GM21381 (cell line): Measurements from ENCODE around the gene RASAL2.

ENCODE experiments used
- ATAC-seq: cut with Tn5 transposase; IDR thresholded peaks from one replicate; pipeline ENCODE4 v1.9.1; 2021; ENCODE audit warnings: mild to moderate bottlenecking, moderate library complexity; ENCODE audit not compliant: unreplicated experiment

RASAL2 gene

DNA sequence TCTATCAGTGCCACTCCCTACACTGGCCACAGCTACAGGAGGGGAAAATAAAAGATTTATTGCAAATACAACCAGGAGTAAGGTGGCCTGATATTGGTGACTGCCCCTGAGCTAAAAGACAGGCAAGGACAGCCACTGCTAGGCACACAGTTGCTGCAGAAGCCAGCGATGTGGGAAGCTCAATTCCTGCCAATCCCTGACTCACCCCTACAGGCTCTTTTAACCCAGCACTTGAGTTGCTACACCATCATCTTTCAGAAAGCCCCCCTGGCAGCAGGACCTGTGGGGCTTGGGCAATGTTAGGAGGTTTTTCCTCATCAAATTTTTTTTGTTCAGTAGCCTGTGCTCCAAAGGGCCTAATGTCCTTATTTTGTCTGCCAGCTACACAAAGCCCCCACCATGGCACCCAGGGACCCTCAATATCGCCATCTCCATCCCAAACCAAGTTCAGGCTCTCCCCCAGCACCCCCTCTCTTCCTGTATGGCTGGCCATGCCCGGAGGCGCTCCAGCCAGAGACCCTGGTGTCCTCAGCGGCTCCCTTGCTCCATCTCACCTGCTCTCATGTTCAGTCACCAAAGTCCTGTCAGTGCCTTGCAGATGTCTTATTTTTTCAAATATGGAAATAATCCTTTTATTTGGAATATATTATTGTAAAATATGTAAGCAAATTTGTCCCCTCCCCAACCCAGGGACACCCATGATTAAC lies 389.5 kb downstream of the RASAL2 start:
- no peak for ATAC-seq

DNA sequence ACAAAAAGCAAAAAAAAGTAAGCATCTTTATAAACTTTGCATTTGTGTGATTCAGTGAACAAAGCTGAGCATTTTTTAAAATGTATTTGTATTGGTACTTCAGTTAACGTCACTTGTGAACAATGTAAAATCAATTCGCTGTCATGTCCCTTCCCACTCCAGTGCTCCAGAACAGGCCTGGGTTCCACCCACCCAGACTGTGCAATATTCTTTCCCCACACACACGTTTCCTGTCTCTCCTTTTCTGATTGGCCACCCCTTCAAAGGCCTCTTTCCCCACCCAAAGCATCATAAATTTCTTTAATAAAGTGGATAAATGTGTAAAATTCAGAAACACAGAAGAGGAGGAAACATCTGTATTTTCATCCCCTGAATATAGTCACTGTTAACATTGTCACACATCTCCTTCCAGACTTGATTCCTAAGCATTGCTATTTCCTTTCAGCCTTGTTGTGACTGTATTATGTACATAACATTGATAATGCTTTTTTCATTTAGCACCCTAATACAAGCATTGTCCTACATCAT lies 390.9 kb downstream of the RASAL2 start:
- ATAC-seq = no peak

DNA sequence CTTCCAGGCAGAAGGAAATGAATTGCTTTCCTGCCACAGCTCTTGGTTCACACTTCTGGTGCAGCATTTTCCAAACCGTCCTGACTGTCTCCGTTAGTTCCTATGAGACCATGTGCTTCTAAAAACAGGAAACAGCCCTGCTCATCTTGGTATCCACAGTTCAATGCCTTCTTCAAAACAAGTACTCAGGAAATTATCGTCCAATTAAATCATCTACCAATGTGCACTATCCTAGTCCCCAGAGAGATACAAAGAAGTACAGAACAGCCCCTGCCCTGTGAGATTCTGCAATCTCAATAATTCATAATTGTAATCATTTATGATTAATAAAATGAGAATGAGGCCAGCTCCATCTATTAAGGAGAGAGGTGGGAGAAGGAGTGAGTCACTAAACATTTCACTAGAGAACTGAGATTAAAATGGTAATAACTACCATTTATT lies 391.7 kb downstream of the RASAL2 start:
- no peak for ATAC-seq

DNA sequence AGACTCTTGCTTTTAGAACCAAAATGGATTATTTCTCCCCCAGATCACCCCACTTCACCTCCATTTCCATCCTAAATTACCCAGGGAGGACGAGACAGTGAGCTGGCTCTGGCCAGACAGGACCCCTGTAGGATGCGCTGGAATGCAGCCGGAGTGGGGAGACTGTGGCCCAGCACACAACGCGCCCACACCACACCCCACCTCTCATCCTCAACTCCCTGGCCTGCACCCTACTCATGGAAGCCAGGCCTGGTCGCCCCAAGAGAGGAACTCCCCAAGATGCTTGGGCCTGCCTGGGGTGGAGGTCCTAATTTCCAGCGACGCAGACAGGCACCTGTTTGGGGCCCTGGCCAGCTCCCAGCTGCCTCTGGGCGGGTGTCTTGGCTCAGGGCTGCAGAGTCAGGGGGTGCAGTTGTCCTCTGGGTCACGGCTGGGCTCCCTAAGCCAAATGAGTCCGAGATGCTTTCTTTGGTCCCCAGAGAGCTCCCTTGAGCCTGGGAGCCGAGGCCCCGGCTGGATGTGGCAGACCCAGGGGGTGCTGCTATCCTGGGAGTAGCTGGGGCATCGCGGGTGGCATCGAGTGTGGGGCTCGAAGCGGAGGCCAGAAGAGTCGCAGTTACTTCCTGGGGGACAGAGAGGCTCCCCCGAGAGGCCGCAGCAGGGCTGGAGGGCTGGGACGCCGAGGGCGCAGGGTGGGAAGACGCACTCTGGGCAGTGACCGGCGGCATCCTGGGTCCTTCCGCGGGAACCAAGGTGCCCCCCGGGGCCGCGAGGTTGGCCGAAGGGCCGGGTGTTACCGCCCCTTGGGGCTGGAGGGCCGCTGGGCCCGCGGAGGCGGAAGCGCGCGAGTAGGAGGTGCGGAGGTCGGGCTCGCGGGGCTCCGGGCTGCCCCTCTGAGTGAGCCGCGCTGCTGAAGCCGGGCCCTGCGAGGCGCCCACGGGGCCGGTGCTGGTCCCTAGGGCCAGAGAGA lies 392.5 kb downstream of the RASAL2 start:
- ATAC-seq = no peak

DNA sequence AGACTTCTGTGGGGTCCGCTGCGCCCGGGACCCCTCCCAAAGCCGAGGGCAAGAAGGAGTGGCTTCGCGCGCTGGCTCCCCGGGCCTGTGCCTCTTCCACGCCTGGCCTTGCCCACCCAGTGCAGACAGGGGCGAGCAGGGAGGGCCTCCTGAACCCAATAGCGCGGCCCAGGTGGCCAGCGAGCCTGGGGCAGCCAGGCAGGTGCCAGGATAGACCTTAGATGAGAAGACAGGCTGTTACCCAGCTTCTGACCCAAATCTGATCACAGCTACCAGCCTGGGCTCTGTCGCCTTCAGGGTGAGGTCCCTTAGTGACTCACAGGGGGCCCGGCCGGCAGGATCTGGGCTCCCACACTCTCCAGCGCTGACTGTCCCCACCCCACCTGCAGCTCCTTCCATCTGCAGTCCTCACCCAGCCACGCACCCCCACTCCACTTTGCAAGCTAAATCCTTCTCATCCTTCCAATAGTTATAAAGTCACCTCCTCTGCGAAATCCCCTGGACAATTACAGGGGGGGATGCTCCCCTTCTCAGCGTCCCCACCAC lies 393.2 kb downstream of the RASAL2 start:
- no peak for ATAC-seq

DNA sequence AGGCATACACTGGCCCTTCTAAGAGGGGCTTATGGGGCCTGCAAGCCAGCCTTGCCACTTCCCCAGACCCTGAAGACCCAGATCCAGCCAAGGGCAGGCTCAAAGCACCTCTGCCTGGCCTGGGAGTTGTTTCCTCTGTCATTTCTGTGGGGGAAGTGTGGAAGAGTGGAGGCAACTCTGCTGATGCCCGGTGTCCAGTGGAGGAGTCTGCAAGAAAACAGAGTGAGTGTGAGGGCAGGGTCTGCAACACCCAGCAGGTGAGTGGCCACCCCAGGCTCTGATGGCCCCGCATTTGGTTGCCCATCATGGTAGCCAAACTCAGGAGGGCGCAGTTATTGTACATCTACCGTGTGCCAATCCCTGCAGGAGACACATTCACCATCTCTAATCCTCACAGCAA lies 394.5 kb downstream of the RASAL2 start:
- ATAC-seq = no peak

DNA sequence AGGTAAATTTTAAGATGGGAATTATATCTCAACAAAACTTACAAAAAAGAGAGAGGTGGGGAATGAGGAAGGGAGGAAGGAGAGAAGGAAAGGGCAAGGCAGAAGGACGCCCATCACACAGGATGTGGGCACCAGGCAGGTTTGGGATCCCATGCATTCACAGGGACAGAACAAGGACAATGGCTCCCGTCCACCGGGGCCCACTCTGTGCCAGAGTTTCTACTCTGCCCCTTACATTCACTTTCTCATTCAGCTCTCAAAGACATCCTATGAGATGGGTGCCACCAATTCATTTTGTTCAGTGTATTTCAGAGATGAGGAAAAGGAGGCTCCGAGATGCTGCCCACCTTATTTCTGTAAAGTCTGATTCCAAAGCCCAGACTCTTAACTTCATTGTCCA lies 395.5 kb downstream of the RASAL2 start:
- ATAC-seq = no peak

DNA sequence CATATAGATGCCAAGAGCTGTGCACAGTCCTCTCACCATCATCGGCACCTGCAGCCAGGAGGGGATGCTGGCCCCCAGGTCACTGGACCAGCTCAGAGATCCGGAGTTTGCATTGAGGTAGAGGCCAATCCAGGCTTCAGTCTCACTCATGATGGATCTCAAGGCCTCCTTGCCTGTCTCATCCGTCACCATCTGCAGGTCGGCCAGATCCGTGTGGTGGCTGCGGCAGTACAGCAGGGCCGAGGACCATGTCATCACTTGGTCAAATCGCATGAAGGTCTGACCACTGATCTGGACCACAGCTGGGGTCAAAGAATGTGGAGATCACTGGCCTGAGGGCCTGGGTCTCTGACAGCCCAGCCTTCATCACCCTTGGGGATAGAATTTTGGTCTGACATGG lies 396.2 kb downstream of the RASAL2 start:
- no peak for ATAC-seq

DNA sequence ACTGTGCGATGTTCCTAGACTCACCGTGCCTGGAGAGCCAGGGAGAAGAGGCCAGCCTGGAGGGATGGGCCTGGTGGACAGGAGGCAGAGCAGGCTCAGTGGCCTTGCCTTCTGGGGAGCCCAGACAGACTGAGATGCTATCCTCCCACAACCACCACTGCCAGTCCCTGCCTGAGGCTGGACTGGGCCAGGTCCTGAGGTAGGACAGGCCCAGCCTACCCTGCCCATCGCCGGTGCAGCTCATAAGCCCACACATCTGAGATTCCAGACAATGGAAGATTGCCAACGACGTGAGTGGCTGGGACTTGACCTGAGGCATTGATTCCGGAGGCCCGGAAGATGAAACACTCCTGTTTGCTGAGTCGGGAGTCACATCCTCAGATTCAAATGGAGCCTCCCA lies 397.1 kb downstream of the RASAL2 start:
- no peak for ATAC-seq

DNA sequence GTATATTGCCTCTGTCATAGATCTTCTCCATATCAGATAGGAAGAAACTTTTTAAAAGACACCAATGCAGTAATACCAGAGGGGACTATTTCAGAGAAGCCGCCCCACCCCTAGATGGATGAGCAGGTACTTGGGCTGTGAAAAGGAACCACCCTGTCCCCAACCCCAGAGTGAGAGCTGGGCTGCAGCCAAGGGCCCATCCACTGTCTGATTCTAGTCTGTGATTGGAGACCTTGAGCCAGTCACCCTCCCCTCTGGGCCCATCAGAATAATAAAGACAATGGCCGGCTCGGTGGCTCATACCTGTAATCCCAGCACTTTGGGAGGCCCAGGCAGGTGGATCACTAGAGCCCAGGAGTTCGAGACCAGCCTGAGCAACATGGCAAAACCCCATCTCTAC lies 397.8 kb downstream of the RASAL2 start:
- no peak for ATAC-seq

DNA sequence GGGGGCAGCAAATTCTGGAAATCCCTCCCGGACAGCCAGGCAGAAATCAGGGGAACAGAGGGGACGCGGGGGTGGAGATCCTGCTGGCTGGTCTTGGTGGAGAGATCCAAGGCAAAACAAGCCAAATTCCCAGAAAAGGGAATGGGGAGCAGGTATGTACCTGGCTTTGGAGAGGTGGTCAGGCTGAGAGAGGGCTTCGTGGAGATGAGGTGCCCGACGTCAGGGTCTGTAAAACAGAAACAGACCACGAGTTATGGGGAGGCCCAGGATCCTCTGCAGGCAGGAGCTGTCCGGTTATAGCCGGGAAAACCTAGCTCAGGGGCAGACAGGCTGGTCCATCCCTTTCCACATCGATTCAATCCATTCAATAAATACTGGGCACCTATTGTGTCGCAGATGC lies 398.4 kb downstream of the RASAL2 start:
- no peak for ATAC-seq

DNA sequence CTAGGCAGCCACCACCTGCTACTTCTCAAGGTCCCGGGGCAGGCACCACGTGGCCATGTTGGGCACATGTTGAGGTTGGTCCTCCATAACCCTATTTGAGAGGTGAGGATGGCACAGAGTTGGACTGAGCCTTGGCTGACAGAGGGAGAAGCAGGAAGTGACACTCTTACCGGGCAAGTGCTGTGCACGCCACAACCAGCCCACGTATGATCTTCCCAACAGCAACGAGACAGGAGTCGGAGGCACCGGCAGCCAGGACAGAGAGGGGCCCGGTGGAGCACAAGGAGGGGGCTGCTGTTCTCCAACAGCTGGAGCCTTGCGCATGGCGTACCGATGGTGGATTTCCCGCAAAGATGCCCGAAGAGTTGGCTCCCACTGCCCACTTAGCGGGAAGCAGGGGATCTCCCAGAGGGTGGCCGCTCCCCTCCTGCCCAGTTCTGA lies 399.4 kb downstream of the RASAL2 start:
- ATAC-seq = no peak

DNA sequence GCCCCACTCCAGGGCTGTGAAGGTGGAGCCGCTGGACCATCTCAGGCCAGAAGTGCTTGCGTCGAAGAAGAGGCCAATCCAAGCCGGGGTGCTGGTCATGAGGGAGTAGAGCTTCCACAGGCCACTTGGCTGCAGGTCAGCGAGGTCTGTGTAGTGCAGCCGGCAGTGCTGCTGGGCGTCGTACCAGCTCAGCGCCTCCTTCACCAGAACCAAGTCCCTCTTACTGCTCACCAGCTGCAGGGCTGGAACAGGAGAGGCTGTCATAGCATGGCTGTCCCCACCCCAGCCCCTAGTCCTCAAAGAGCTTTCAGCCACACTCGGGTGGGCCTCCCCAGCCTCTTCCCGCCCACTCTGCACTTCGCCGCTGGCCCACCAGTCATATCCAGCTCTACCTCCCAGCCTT lies 400.7 kb downstream of the RASAL2 start:
- no peak for ATAC-seq

DNA sequence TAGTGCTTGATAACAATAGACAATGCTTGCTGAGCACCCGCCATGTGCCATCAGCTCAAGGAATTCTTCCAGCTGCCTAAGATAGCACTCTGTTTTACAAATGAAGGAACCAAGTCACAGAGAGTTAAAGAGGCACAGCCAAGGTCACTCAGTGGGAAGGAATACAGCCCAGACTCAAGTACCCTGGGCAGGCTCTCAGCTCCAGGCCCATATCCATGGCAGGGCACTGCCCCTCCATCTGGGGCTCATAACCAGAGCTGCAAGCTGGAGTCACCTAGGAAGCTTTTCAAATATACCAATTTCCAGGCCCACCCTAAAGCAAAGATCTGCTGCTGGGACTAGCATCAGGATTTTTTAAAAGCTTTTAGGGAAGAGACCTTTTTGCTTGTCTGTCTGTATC lies 401.3 kb downstream of the RASAL2 start:
- no peak for ATAC-seq

DNA sequence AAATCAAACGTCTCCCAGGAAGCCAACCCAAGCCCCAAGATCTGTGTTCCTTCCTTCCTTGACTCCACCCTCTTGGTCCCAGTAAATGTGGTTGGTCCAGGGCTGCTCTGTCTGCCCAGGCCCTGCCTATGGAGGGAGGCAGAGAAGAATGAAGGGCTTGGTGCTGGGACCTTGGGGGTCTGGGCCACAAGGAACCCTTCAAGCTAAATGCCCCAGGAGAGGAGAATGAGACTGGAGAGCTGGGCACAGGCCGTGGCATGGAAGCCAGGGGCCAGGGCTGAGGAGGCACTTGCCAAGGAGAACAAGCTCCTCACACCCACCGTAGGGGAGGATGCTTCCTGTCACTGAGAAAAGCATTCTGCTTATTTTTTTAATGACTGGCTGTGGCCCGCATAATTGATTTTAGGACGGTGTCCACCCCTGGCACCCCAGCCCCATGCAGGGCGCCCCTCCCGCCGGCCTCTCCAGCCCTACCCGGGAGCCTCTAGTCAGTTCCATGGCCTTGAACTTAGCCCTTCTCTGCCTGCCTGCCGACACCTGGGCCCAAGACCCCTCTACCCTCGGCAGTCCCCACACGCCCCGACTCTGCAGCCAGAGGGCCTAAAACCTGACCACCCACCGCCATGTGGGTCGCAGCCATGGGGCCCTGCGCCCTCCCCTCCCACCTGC lies 402.0 kb downstream of the RASAL2 start:
- ATAC-seq = no peak

DNA sequence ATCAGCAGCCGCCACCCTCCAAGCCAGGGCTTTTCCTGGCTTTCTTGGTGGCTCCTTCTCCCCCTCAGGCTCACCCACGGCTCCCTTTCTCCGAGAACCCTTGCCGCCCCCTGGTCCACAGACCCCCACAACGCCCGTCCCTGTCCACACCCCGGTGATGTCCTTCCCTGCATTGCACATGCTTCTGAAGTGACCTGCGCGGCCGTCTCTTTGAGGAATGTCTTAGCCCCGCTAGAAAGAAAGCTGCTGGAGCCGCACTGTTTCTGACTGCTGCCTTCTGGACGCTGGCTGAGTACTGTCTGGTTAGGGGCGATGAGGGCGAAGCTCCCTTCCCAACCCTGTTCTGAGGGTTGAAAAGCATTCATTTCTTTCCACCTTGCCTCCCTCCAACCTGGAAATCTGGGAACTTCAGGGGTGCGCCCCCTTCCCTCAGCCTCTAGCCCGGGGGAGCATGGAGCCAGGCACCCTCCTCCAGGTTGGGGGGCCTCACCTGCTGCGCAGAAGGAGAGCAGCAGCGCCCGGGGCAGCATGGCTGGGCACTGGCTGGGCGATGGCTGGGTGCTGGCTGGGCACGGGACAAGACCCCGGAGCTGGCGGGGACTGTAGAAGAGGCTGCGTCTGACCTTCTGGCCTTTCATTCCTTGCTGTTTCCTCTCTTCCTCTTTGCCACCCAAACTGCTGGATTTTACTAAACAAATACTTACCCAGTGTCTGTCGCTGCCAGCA lies 402.7 kb downstream of the RASAL2 start, which contains the start of gene CLEC20A:
CLEC20A (minus strand) TSS at position 555 of the 726 bp plus-strand sequence; CDS start at position 530, 25 bp downstream.
- no peak for ATAC-seq

DNA sequence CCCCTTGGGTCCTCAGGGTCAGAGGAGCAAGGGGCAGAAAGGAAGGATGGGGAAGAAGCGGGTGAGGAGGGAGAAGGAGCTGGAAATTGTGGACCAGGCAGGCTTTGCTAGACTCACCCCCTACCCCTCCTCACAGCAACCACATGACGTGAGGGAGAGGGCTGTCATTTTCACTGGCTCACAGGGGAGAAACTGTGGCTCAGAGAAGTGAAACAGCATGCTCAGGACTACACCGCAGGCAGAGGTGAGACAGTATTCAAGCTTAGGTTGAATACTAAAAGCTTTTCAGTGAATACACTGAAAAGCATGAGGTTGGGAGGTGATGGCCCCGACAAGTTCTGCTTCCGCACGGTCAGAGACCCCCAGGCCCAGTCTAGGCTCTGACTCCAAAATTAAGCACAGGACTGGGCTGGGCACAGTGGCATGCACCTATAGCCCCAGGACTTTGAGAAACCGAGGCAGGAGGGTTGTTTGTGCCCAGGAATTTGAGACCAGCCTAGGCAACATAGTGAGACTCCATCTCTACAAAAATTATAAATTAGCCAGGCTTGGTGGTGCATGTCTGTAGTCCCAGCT lies 404.1 kb downstream of the RASAL2 start:
- ATAC-seq = no peak

DNA sequence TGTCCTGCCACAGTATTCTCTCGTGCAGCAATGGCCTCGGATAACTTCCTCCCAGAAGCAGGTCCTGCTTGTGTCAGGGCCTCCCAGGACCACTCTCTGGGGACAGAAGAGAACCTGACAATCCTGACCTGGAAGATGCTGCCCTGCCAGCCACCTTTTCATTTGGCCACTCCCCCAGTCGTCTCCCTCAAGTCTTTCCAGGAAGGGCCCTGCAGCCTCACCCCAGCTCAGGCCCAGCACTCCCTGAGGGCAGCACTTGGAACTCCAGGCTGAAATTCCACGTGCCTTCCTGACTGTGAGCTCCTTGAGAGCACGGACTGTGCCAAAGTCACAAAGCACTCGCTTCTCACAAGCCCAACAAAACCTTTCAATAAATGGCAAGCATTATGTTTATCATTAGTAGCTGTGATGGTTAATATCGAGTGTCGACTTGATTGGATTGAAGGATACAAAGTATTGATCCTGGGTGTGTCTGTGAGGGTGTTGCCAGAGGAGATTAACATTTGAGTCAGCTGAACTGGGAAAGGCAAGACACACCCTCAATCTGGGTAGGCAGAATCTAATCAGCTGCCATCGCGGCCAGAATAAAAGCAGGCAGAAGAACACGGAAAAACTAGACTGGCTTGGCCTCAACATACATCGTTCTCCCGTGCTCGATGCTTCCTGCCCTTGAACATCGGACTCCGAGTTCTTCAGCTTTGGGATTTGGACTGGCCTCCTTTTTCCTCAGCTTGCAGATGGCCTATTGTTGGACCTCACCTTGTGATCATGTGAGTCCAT lies 405.2 kb downstream of the RASAL2 start:
- no peak for ATAC-seq
